Liver (tissue), 9 donors: ENCODE measurements around the gene GDPD2. TPM values are rescaled to one million over a fixed set of nuclear protein-coding genes. Genes with fewer than 3 reads are reported as not detected.

Experiments used
- DNase-seq: peaks from one replicate; pipeline ENCODE4 v3.0.0-alpha.2; 2017; ENCODE audit warnings: low spot score
- H3K27ac ChIP-seq, 2 donors: one replicate each; pipeline ENCODE4 v1.7.0; 2013; ENCODE audit warnings: inconsistent platforms in 2 of 2, low read length in 2 of 2, control low read depth in 1 of 2, low read depth in 1 of 2, mild to moderate bottlenecking in 1 of 2
- H3K27me3 ChIP-seq, 4 donors: one replicate each; pipeline versions ENCODE4 v1.6.1 to v1.7.0; 2013; ENCODE audit warnings: low read length in 3 of 4, inconsistent platforms in 1 of 4, mild to moderate bottlenecking in 1 of 4, moderate library complexity in 1 of 4; ENCODE audit not compliant: control insufficient read depth in 4 of 4, insufficient read depth in 4 of 4
- H3K36me3 ChIP-seq, 4 donors: one replicate each; pipeline versions ENCODE4 v1.6.1 to v1.7.0; 2013; ENCODE audit warnings: low read length in 3 of 4, mild to moderate bottlenecking in 3 of 4, low read depth in 1 of 4, moderate library complexity in 1 of 4; ENCODE audit not compliant: control insufficient read depth in 4 of 4, insufficient read depth in 3 of 4
- H3K4me1 ChIP-seq, 4 donors: one replicate each; pipeline versions ENCODE4 v1.6.1 to v1.7.0; 2013; ENCODE audit warnings: low read length in 3 of 4, mild to moderate bottlenecking in 3 of 4, moderate library complexity in 1 of 4; ENCODE audit not compliant: control insufficient read depth in 4 of 4, insufficient read depth in 4 of 4
- H3K4me3 ChIP-seq, 3 donors: one replicate each; pipeline versions ENCODE4 v1.6.1 to v1.7.0; 2013; ENCODE audit warnings: low read length in 3 of 3, control low read depth in 1 of 3, low read depth in 1 of 3, mild to moderate bottlenecking in 1 of 3
- H3K9ac ChIP-seq, 2 donors: one replicate each; pipeline ENCODE4 v1.7.0; 2013; ENCODE audit warnings: low read length in 2 of 2, mild to moderate bottlenecking in 2 of 2, moderate library complexity in 2 of 2, control low read depth in 1 of 2, low read depth in 1 of 2
- H3K9me3 ChIP-seq, 4 donors: one replicate each; pipeline versions ENCODE4 v1.6.1 to v1.7.0; 2013; ENCODE audit warnings: low read length in 3 of 4; ENCODE audit not compliant: control insufficient read depth in 4 of 4
- ATF3 ChIP-seq: IDR thresholded peaks from 2 replicates; pipeline ENCODE4 v1.6.1; 2016; ENCODE audit warnings: antibody characterized with exemption
- CTCF ChIP-seq: fragments of 150-350 bp; IDR thresholded peaks from 2 replicates; pipeline ENCODE4 v1.5.1; 2017; ENCODE audit warnings: improper control_type of control experiment, low read depth, low read length; ENCODE audit not compliant: missing input control
- EGR1 ChIP-seq, 2 donors: IDR thresholded peaks; 2 replicates each; pipeline ENCODE4 v1.6.1; 2016 to 2018; ENCODE audit warnings: antibody characterized with exemption in 2 of 2, low read depth in 2 of 2
- FOXA1 ChIP-seq: IDR thresholded peaks from 2 replicates; pipeline ENCODE4 v1.6.1; 2016; ENCODE audit warnings: antibody characterized with exemption
- FOXA2 ChIP-seq: IDR thresholded peaks from 2 replicates; pipeline ENCODE4 v1.6.1; 2016; ENCODE audit warnings: antibody characterized with exemption
- GABPA ChIP-seq, 2 donors: IDR thresholded peaks in 1 of 2; conservative IDR thresholded peaks in 1 of 2; 2 replicates each; pipeline ENCODE4 v1.6.1; 2016; ENCODE audit warnings: antibody characterized with exemption in 2 of 2, mild to moderate bottlenecking in 1 of 2, moderate library complexity in 1 of 2
- HNF4A ChIP-seq, 2 donors: conservative IDR thresholded peaks; 2 replicates each; pipeline ENCODE4 v1.6.1; 2016; ENCODE audit warnings: antibody characterized with exemption in 2 of 2, mild to moderate bottlenecking in 2 of 2
- HNF4G ChIP-seq: IDR thresholded peaks from 2 replicates; pipeline ENCODE4 v1.6.1; 2016; ENCODE audit warnings: antibody characterized with exemption
- JUND ChIP-seq, 2 donors: IDR thresholded peaks; 2 replicates each; pipeline ENCODE4 v1.6.1; 2016; ENCODE audit warnings: antibody characterized with exemption in 2 of 2
- MAX ChIP-seq: IDR thresholded peaks from 2 replicates; pipeline ENCODE4 v1.6.1; 2016; ENCODE audit warnings: antibody characterized with exemption
- NR2F2 ChIP-seq: IDR thresholded peaks from 2 replicates; pipeline ENCODE4 v1.6.1; 2016; ENCODE audit warnings: antibody characterized with exemption
- RAD21 ChIP-seq, 2 donors: IDR thresholded peaks; 2 replicates each; pipeline ENCODE4 v1.6.1; 2016; ENCODE audit warnings: antibody characterized with exemption in 2 of 2, mild to moderate bottlenecking in 2 of 2
- REST ChIP-seq: IDR thresholded peaks from 2 replicates; pipeline ENCODE4 v1.6.1; 2016; ENCODE audit warnings: antibody characterized with exemption, mild to moderate bottlenecking
- RXRA ChIP-seq, 2 donors: IDR thresholded peaks; 2 replicates each; pipeline ENCODE4 v1.6.1; 2017 to 2018; ENCODE audit warnings: antibody characterized with exemption in 2 of 2, mild to moderate bottlenecking in 1 of 2
- SP1 ChIP-seq: IDR thresholded peaks from 2 replicates; pipeline ENCODE4 v1.6.1; 2018; ENCODE audit warnings: antibody characterized with exemption, mild to moderate bottlenecking
- TAF1 ChIP-seq: conservative IDR thresholded peaks from 2 replicates; pipeline ENCODE4 v1.6.1; 2016; ENCODE audit warnings: antibody characterized with exemption, mild to moderate bottlenecking
- YY1 ChIP-seq: IDR thresholded peaks from 2 replicates; pipeline ENCODE4 v1.6.1; 2016; ENCODE audit warnings: antibody characterized with exemption, mild to moderate bottlenecking
- ZBTB33 ChIP-seq: IDR thresholded peaks from 2 replicates; pipeline ENCODE4 v1.6.1; 2016; ENCODE audit warnings: antibody characterized with exemption
- WGBS: extraction: QIAGEN DNeasy Blood & Tissue Kit; methylation state at CpG from one replicate; pipeline ENCODE4 v1.1.7; 2013; 5-methylcytosine and 5-hydroxymethylcytosine counted together
- polyA plus RNA-seq, 2 donors: library from polyadenylated mRNA; stranded (reverse) in 1 of 2; unstranded in 1 of 2; fragments of 200-250 nt in 1 of 2; fragments of >200 nt in 1 of 2; fragmentation: Nextera tagmentation in 1 of 2; extraction: Ambion mirVana in 1 of 2; gene quantifications; one replicate each; pipeline versions ENCODE4 v1.2.1 to v1.2.3, GENCODE V29; 2013 to 2015
- total RNA-seq, 2 donors: library from RNA; depleted of rRNA; stranded (reverse); fragments of >200 nt; gene quantifications; one replicate each; pipeline ENCODE4 v1.2.3, GENCODE V29; 2014
- donor health status: healthy.
- donor health status: healthy.
- donor health status: healthy.
- donor health status: healthy.
- donor health status: healthy.

Gene GDPD2
- total and polyA plus RNA-seq, 4 donors: not detected

GRCh38 chrX:70445951-70446350 is 22.8 kb downstream of the GDPD2 start:
- 79% methylated on average over 9 of the region's 9 CpGs for WGBS
- DNase-seq: no peak
- TF ChIP-seq REST: no peak
- TF ChIP-seq SP1: no peak
- TF ChIP-seq MAX: no peak
- no peak for TF ChIP-seq RXRA (IDR thresholded peaks at IDR 0.05)
- no peak for TF ChIP-seq ZBTB33
- TF ChIP-seq JUND (IDR thresholded peaks at IDR 0.05): no peak
- TF ChIP-seq HNF4G: no peak
- no peak for TF ChIP-seq FOXA2
- TF ChIP-seq TAF1: no peak
- no peak for TF ChIP-seq CTCF
- TF ChIP-seq HNF4A (conservative IDR thresholded peaks at IDR 0.05): no peak
- TF ChIP-seq ATF3: no peak

GRCh38 chrX:70446380-70447350 is 23.6 kb downstream of the GDPD2 start:
- Histone ChIP-seq H3K4me3 (no peak overlapping the region), H3K27ac (no peak overlapping the region), H3K4me1 (peaks cover 0 to 3% (median 0%) of the 10 kb centered on the region in 4 donors), H3K9ac (no peak overlapping the region), H3K27me3 (peaks cover 0 to 6% (median 0%) of the 10 kb centered on the region in 4 donors), H3K9me3 (peaks cover 0 to 4% (median 0%) of the 10 kb centered on the region in 4 donors), H3K36me3 (no peaks in the 10 kb centered on the region)
- DNase-seq: no peak
- 82% methylated on average over 16 of the region's 16 CpGs for WGBS
- TF ChIP-seq NR2F2 (no peak), TAF1 (no peak), YY1 (no peak), CTCF (no peak), RAD21 (IDR thresholded peaks at IDR 0.05) (no peak), FOXA1 (no peak), MAX (no peak), HNF4G (no peak), SP1 (no peak), FOXA2 (no peak), GABPA (IDR thresholded peaks at IDR 0.05 in 1 of 2, conservative IDR thresholded peaks at IDR 0.05 in 1 of 2) (no peak), HNF4A (conservative IDR thresholded peaks at IDR 0.05) (no peak), EGR1 (IDR thresholded peaks at IDR 0.05; ENCODE audit: low read depth in 2 of 2) (no peak)

More at GRCh38 chrX:70445951-70446350, 22.8 kb downstream of the GDPD2 start:
- H3K4me3 ChIP-seq: no peak overlapping the region
- peaks cover 0 to 3% (median 0%) of the 10 kb centered on the region in 4 donors for H3K4me1 ChIP-seq
- H3K9ac ChIP-seq: no peak overlapping the region
- peaks cover 0 to 4% (median 0%) of the 10 kb centered on the region in 4 donors for H3K9me3 ChIP-seq
- H3K36me3 ChIP-seq: no peaks in the 10 kb centered on the region
- peaks cover 0 to 6% (median 0%) of the 10 kb centered on the region in 4 donors for H3K27me3 ChIP-seq
- no peak overlapping the region for H3K27ac ChIP-seq
